PFSK-1 (cell line): Measurements from ENCODE around the gene SBF1.

Source experiments
- FOXP2 ChIP-seq: optimal IDR thresholded peaks from 2 replicates; pipeline ENCODE3; 2011; ENCODE audit warnings: borderline replicate concordance, control low read depth, inconsistent platforms; ENCODE audit not compliant: insufficient read depth; ENCODE audit errors: extremely low read length, extremely low read depth
- POLR2AphosphoS5 ChIP-seq: IDR thresholded peaks from 2 replicates; pipeline ENCODE4 v1.6.1; 2012; ENCODE audit warnings: low read depth, mild to moderate bottlenecking, control low read depth, low read length, moderate library complexity
- SIN3A ChIP-seq: IDR thresholded peaks from 2 replicates; pipeline ENCODE4 v1.6.1; 2012; ENCODE audit warnings: mild to moderate bottlenecking, low read length, moderate library complexity, borderline replicate concordance; ENCODE audit not compliant: insufficient read depth
- TAF1 ChIP-seq: IDR thresholded peaks from 2 replicates; pipeline ENCODE4 v1.6.1; 2012; ENCODE audit warnings: low read length, control low read depth, borderline replicate concordance; ENCODE audit not compliant: insufficient read depth
- TF ChIP-seq, protein P1 (sequence below), 2 experiments: IDR thresholded peaks; 2 replicates each; pipeline versions ENCODE4 v1.6.1 to v1.8.0; 2011 to 2012; ENCODE audit warnings: low read depth in 2 of 2, low read length in 2 of 2, control low read depth in 1 of 2, inconsistent platforms in 1 of 2, mild to moderate bottlenecking in 1 of 2, moderate library complexity in 1 of 2; ENCODE audit not compliant: insufficient read depth in 1 of 2

SBF1 gene

DNA sequence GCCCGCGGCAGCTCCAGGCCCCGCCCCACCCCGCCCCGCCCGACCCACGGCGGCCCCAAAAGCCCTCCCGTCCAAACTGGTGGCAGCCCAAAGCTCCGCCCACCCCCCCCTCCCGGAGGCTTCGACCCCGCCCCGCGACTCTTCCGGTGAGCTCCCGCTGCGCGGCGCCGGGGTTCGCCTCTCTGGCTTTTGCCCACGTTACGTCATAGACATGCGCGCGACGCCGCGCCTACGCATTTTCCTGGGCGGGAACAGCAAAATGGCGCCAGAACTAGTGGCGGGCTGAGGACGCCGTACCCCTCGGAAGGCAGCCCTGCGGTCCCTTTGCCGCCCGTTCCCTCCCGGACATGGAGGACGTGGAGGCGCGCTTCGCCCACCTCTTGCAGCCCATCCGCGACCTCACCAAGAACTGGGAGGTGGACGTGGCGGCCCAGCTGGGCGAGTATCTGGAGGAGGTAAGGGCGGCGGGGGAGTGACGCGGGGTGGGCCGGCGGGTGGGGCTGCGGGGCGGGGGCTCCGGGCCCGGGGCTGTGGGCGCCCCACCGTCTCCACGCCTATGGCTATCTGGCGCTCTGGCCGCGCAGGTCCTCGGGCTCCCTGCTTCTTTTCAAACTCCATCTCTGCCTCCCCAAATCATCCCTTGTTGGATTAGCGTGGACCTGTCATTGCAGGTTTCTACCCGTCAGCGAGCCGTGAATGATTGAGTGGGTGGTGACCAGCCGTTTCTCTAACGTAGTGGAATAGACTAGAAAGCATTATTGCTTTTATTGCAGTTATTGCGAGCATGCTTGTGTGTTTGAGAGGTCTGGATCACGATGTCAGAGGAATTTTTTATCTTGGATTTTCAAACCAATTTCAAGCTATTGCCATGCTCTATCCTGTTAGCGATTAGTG lies 33.4 kb upstream of the SBF1 start, which contains the start of gene NCAPH2:
NCAPH2 (plus strand) TSS at position 234 of the 894 bp plus-strand sequence; CDS start at position 348, 114 bp downstream.
- TF ChIP-seq FOXP2 (peak; percentile 90), SIN3A (peak; percentile 27; the same call in 1 of the 2 replicates), POLR2AphosphoS5 (peak; percentile 57), TAF1 (peak; percentile 86; the same call in 1 of the 2 replicates)
- TF ChIP-seq, protein P1, sequence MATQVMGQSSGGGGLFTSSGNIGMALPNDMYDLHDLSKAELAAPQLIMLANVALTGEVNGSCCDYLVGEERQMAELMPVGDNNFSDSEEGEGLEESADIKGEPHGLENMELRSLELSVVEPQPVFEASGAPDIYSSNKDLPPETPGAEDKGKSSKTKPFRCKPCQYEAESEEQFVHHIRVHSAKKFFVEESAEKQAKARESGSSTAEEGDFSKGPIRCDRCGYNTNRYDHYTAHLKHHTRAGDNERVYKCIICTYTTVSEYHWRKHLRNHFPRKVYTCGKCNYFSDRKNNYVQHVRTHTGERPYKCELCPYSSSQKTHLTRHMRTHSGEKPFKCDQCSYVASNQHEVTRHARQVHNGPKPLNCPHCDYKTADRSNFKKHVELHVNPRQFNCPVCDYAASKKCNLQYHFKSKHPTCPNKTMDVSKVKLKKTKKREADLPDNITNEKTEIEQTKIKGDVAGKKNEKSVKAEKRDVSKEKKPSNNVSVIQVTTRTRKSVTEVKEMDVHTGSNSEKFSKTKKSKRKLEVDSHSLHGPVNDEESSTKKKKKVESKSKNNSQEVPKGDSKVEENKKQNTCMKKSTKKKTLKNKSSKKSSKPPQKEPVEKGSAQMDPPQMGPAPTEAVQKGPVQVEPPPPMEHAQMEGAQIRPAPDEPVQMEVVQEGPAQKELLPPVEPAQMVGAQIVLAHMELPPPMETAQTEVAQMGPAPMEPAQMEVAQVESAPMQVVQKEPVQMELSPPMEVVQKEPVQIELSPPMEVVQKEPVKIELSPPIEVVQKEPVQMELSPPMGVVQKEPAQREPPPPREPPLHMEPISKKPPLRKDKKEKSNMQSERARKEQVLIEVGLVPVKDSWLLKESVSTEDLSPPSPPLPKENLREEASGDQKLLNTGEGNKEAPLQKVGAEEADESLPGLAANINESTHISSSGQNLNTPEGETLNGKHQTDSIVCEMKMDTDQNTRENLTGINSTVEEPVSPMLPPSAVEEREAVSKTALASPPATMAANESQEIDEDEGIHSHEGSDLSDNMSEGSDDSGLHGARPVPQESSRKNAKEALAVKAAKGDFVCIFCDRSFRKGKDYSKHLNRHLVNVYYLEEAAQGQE (IDR thresholded peaks at IDR 0.05; ENCODE audit: insufficient read depth in 1 of 2, low read depth in 2 of 2, low read length in 2 of 2), result peak in 1 of 2 experiments; percentile 49; a peak in 1 of 4 replicates

DNA sequence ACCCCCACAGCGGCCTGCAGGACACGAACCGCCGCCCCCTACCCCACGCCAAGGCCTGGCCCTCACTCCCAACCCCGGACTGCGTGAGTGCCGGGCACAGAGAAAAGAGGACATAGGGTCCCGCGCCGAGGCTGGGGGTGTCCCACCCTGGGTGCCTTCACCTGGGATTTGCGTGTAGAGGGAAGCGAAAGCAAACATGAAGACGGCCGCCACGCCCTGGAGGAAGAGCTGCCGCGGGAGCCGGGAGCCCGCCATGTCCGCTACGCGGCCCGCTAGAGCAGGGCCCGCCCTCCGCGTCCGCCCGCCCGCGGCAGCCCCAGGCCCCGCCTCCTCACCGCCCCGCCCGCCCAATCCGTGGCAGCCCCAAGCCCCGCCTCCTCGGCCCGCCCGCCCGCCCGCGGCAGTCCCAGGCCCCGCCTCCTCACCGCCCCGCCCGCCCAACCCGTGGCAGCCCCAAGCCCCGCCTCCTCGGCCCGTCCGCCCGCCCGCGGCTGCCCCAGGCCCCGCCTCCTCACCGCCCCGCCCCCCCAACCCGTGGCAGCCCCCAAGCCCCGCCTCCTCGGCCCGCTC lies 32.7 kb upstream of the SBF1 start, which contains the start of gene LMF2:
LMF2 (minus strand) TSS at position 282 of the 570 bp plus-strand sequence; CDS start at position 255, 27 bp downstream.
- TF ChIP-seq, protein P1 (IDR thresholded peaks at IDR 0.05; ENCODE audit: insufficient read depth in 1 of 2, low read depth in 2 of 2, low read length in 2 of 2), result no peak
- TF ChIP-seq FOXP2 (no peak), SIN3A (no peak), POLR2AphosphoS5 (no peak), TAF1 (no peak)

DNA sequence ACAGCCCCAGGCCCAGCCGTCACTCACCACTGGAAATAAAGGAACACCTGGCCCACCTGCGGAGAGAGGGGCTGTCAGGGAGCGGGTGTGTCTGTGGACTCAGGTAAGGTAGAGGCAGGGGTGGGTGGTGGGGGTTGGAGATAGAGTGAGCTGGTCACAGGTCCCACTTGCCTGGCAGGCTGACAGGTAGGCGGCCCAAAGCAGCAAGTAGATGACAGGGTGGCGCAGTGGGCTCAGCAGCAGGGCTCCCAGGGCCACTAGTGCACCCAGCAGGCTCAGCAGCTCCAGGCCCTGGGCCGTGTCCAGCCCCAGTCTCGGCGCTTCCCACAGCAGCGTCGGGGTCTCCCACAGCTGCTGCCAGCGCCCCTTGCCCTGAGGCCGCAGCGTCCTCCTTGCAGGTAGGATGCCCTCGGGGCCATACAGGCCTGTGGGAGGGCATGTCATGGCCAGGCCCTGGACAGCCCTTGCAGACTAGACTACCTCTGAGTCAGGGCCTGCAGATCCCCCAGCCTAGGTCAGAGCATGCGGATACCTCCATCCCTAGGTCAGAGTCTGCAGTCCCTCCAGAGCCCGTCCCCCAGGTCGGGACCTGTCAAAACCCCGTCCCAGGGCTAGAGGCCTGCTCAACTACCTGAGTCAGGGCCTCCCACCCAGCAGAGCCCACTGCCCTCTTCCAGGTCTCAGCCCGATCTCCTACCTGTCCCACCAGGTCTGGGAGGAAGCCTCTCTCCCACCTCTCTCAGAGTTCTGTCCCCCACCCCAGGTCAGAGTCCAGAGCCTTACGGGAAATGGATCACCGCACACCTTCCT lies 32.0 kb upstream of the SBF1 start:
- TF ChIP-seq SIN3A, result no peak
- TF ChIP-seq FOXP2, result no peak
- TF ChIP-seq TAF1, result no peak
- TF ChIP-seq POLR2AphosphoS5, result no peak
- TF ChIP-seq, protein P1 (IDR thresholded peaks at IDR 0.05; ENCODE audit: insufficient read depth in 1 of 2, low read depth in 2 of 2, low read length in 2 of 2), result no peak

DNA sequence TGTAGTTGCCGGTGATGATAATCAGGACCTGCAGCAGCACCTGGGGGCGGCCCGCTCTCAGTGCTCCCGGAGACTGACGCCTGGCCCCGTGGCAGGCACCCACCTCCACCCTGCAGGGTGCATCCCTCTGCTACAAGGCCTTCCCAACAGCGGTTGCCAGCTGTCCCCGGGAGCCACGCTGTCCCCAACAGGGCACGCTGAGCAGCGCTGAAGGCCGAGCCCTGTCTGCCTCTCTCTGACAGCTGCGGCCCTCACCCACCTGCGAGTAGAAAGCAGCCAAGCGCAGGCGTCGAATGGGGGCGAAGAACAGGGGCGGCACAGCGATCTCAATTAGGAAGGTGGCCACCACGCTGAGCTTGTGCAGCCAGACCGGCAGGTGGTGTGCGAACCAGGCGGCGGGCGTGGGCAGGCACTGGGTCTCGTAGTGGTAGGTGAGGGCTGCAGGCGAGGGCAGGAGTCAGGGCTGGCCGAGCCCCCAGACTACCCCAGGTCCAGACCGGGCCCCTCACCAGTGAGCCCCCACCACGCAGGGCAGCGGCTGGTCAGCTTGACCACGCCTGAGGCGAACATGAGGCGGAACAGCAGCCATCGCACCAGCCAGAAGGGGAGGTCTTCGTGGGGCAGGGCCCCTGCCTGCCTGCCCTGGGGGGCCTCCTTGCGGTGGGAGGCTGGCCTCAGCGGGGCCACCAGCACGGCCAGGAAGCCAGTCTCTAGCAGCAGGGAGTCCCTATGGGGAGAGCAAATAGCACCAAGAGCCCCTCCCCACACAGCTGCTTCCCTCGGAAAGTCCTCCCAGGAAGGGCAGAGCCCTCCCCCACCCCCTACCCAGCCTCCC lies 31.2 kb upstream of the SBF1 start:
- TF ChIP-seq, protein P1 (IDR thresholded peaks at IDR 0.05; ENCODE audit: insufficient read depth in 1 of 2, low read depth in 2 of 2, low read length in 2 of 2), result no peak
- TF ChIP-seq POLR2AphosphoS5, result no peak
- TF ChIP-seq SIN3A, result no peak
- TF ChIP-seq FOXP2, result no peak
- TF ChIP-seq TAF1, result no peak
